GM21367 (cell line): ENCODE measurements around the gene SSC4D.
"Not testable (repeated sequence)": the region's sequence is repeated elsewhere in the genome, so short reads cannot be mapped to it uniquely, and the experiment has no call there.

Source experiments
- ATAC-seq: cut with Tn5 transposase; IDR thresholded peaks from one replicate; pipeline ENCODE4 v1.9.1; 2021; ENCODE audit not compliant: unreplicated experiment

The SSC4D gene

GRCh38 chr7:76387789-76388188 lies 21.7 kb downstream of the SSC4D start:
- not testable (repeated sequence) for ATAC-seq

- ATAC-seq: no peak
These were observed 22.7 kb downstream of the SSC4D start for GRCh38 chr7:76386691-76387260.

- no peak for ATAC-seq
These were observed 26.2 kb downstream of the SSC4D start for GRCh38 chr7:76383089-76383944.

GRCh38 chr7:76381814-76382213 lies 27.7 kb downstream of the SSC4D start:
- ATAC-seq: no peak

- ATAC-seq: no peak
These were observed 28.9 kb downstream of the SSC4D start for GRCh38 chr7:76380623-76380966.

- ATAC-seq: no peak
These were observed 32.1 kb downstream of the SSC4D start for GRCh38 chr7:76377186-76377918.

- no peak for ATAC-seq
These were observed 34.2 kb downstream of the SSC4D start for GRCh38 chr7:76375251-76375650.

GRCh38 chr7:76372984-76373833 lies 36.3 kb downstream of the SSC4D start:
- no peak for ATAC-seq

- ATAC-seq: no peak
These were observed 38.1 kb downstream of the SSC4D start for GRCh38 chr7:76371396-76371795.

GRCh38 chr7:76369018-76369417 lies 40.5 kb downstream of the SSC4D start:
- ATAC-seq: no peak

GRCh38 chr7:76368190-76368589 lies 41.3 kb downstream of the SSC4D start:
- no peak for ATAC-seq

- no peak for ATAC-seq
These were observed 45.3 kb downstream of the SSC4D start for GRCh38 chr7:76364198-76364584.

GRCh38 chr7:76363754-76364153 lies 45.7 kb downstream of the SSC4D start:
- not testable (repeated sequence) for ATAC-seq

- no peak for ATAC-seq
These were observed 49.4 kb downstream of the SSC4D start for GRCh38 chr7:76359978-76360638.

- ATAC-seq: peak; percentile 83
These were observed 50.2 kb downstream of the SSC4D start for GRCh38 chr7:76359111-76359977.

- peak; percentile 55 for ATAC-seq
These were observed 50.9 kb downstream of the SSC4D start, which contains the start of gene YWHAG for GRCh38 chr7:76358481-76359110. TSS of gene YWHAG (minus strand) at chr7:76358991. CDS start at chr7:76358808, 183 bp downstream.

- ATAC-seq: peak; percentile 26
These were observed 51.5 kb downstream of the SSC4D start for GRCh38 chr7:76358011-76358480.

GRCh38 chr7:76357475-76358010 lies 52.0 kb downstream of the SSC4D start:
- no peak for ATAC-seq

GRCh38 chr7:76356823-76357222 lies 52.7 kb downstream of the SSC4D start:
- ATAC-seq: no peak
